Mesenteric fat pad (tissue), 1 donor: ENCODE measurements around the gene NSD1. TPM values are rescaled to one million over a fixed set of nuclear protein-coding genes. Genes with fewer than 3 reads are reported as not detected.

Experiments used
- DNase-seq: peaks from one replicate; pipeline ENCODE4 v3.0.0-alpha.2; 2020; ENCODE audit warnings: low spot score
- total RNA-seq: library from RNA; stranded (reverse); fragmentation: NEBNext Ultra II Directional; extraction: Animal tissue kit (Norgen Biotek cat#: 25700); gene quantifications from one replicate; pipeline ENCODE4 v1.2.1, GENCODE V29; 2021
- donor health status: DM: yes; HTN: yes; CAD: no.

The NSD1 gene
- total RNA-seq, 1 donor from 2014 or later = 74.6 TPM

- no peak for DNase-seq
Measured at GRCh38 chr5:177126771-177127170, 6.8 kb upstream of the NSD1 start.

- DNase-seq = peak; percentile 69
Measured at GRCh38 chr5:177128551-177128981, 5.0 kb upstream of the NSD1 start.

GRCh38 chr5:177130211-177131018 is 3.2 kb upstream of the NSD1 start:
- peak; percentile 53 for DNase-seq

- DNase-seq = no peak
Measured at GRCh38 chr5:177131019-177131320, 2.6 kb upstream of the NSD1 start.

- DNase-seq = peak; percentile 85
Measured at GRCh38 chr5:177131352-177132135, 2.0 kb upstream of the NSD1 start.

GRCh38 chr5:177132136-177133095 is 1.2 kb upstream of the NSD1 start:
- peak; percentile 89 for DNase-seq

- peak; percentile 85 for DNase-seq
Measured at GRCh38 chr5:177133853-177134696, 502 bp downstream of the NSD1 start.

- no peak for DNase-seq
Measured at GRCh38 chr5:177134697-177135225, 1.2 kb downstream of the NSD1 start.

- DNase-seq = no peak
Measured at GRCh38 chr5:177140312-177140711, 6.7 kb downstream of the NSD1 start.

- DNase-seq = peak; percentile 6
Measured at GRCh38 chr5:177141496-177141895, 7.9 kb downstream of the NSD1 start.

GRCh38 chr5:177142098-177142611 is 8.6 kb downstream of the NSD1 start:
- no peak for DNase-seq

GRCh38 chr5:177142778-177143177 is 9.2 kb downstream of the NSD1 start:
- no peak for DNase-seq

GRCh38 chr5:177146891-177147638 is 13.5 kb downstream of the NSD1 start:
- peak; percentile 22 for DNase-seq

GRCh38 chr5:177150061-177150460 is 16.5 kb downstream of the NSD1 start:
- peak; percentile 55 for DNase-seq

- peak; percentile 20 for DNase-seq
Measured at GRCh38 chr5:177154003-177154643, 20.6 kb downstream of the NSD1 start.

- DNase-seq = peak; percentile 11
Measured at GRCh38 chr5:177162379-177162778, 28.8 kb downstream of the NSD1 start.

GRCh38 chr5:177163500-177163899 is 29.9 kb downstream of the NSD1 start:
- DNase-seq = no peak

- DNase-seq = peak; percentile 59
Measured at GRCh38 chr5:177169271-177169670, 35.7 kb downstream of the NSD1 start.

- DNase-seq = no peak
Measured at GRCh38 chr5:177171961-177172360, 38.4 kb downstream of the NSD1 start.
